ENCODE results near the gene ABLIM2. TPM values are rescaled to one million over a fixed set of nuclear protein-coding genes. Genes with fewer than 3 reads are reported as not detected.

ABLIM2 gene
- total and polyA plus RNA-seq, 2 of the 8 experiments (the other 6 are each of a cell fraction or from before 2014, with no cell fraction given), result 2.8 to 3.0 TPM

DNA sequence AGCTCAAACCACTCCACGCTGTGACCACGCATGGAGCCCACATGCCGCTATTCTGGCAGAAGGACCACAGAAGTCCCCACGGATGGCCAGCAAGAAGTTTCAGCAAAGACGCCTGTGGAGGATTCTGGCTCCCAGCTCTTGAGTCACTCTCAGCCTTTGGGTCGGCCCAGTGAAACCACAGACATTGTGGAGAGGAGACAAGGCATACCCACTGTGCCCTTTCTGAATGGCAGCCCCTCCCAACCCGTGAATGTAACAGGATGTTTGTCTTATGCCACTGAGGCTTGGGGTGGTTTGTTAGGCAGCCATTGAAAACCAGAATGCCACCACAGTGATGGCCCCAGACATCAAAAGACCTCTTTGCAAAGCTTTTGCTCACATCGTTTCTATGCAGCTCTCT, 42.7 kb downstream of the ABLIM2 start:
- H2BK15ac ChIP-seq (ENCODE audit: low read length), result no peak overlapping the region
- CTCF ChIA-PET (ENCODE audit: partially characterized antibody), result interaction anchor here (1.2 to 1.7 kb wide), 3 partner anchors 11 to 315 kb away, joined by 3 to 4 read pairs (median 3); no protein-coding TSS in a partner anchor
- TF ChIP-seq HDAC6 (IDR thresholded peaks at IDR 0.05; ENCODE audit: low read depth, low read length) (no peak), CTBP2 (IDR thresholded peaks at IDR 0.05; ENCODE audit: borderline replicate concordance, insufficient read depth, insufficient read length, low read length) (no peak), EGR1 (IDR thresholded peaks at IDR 0.05; ENCODE audit: borderline replicate concordance, low read depth, low read length) (no peak)

More for the DNA sequence above, 42.7 kb downstream of the ABLIM2 start:
- Histone ChIP-seq H2BK20ac (ENCODE audit: low read length) (no peak overlapping the region), H4K8ac (ENCODE audit: extremely low read depth, insufficient read depth, low read length) (no peak overlapping the region), H3K23ac (ENCODE audit: insufficient read length) (no peak overlapping the region), H3K4me2 (ENCODE audit: insufficient read depth in 1 of 2, low read depth in 2 of 2, low read length in 2 of 2) (no peak overlapping the region), H4K91ac (replicated peaks; ENCODE audit: insufficient read length, low read length) (no peak overlapping the region), H3K9me3 (ENCODE audit: insufficient read depth in 2 of 2, low read depth in 1 of 2, low read length in 1 of 2) (no peaks in the 10 kb centered on the region), H4K20me1 (replicated peaks in 1 of 2; ENCODE audit: control insufficient read depth in 1 of 2, insufficient read depth in 2 of 2, low read length in 2 of 2) (no peaks in the 10 kb centered on the region), H3K9ac (replicated peaks in 1 of 4; ENCODE audit: extremely low read depth in 1 of 4, low read depth in 3 of 4, low read length in 3 of 4) (no peak overlapping the region), H3K23me2 (ENCODE audit: low read depth, low read length) (no peaks in the 10 kb centered on the region), H3K27me3 (replicated peaks in 1 of 4; ENCODE audit: control insufficient read depth in 3 of 4, extremely low read depth in 1 of 4, insufficient read depth in 3 of 4, low read length in 3 of 4) (no peaks in the 10 kb centered on the region), H3K18ac (ENCODE audit: extremely low read depth, low read length) (no peak overlapping the region), H3K4ac (replicated peaks; ENCODE audit: insufficient read length, low read depth, low read length) (no peak overlapping the region), H3K56ac (replicated peaks; ENCODE audit: insufficient read length, low read depth, low read length) (no peak overlapping the region), H2BK5ac (ENCODE audit: low read depth, low read length) (no peak overlapping the region), H3K4me1 (replicated peaks in 1 of 4; ENCODE audit: control insufficient read depth in 3 of 4, insufficient read depth in 4 of 4, low read length in 3 of 4) (peaks cover 3 to 18% (median 12%) of the 10 kb centered on the region in 4 experiments), H3K79me2 (ENCODE audit: control insufficient read depth in 1 of 2, insufficient read depth in 2 of 2, low read length in 2 of 2) (no peaks in the 10 kb centered on the region), H2AK5ac (ENCODE audit: low read depth, low read length) (no peak overlapping the region), H3K14ac (ENCODE audit: insufficient read length) (no peak overlapping the region), H3K36me3 (ENCODE audit: control insufficient read depth in 2 of 4, insufficient read depth in 4 of 4, low read length in 3 of 4) (no peaks in the 10 kb centered on the region), H4K5ac (ENCODE audit: insufficient read length, low read depth, low read length) (no peak overlapping the region), H3K27ac (ENCODE audit: low read depth, low read length) (no peak overlapping the region), H2BK12ac (ENCODE audit: low read depth, low read length) (no peak overlapping the region), H3K79me1 (ENCODE audit: low read depth, low read length) (no peaks in the 10 kb centered on the region), H3K4me3 (ENCODE audit: extremely low read depth in 1 of 4, insufficient read depth in 2 of 4, low read depth in 3 of 4, low read length in 4 of 4) (no peak overlapping the region), H2BK120ac (replicated peaks; ENCODE audit: low read depth, low read length) (no peak overlapping the region), H2AFZ (ENCODE audit: low read length) (no peak overlapping the region)
- FAIRE-seq (no peak), DNase-seq (ENCODE audit: low read depth in 1 of 2, low spot score in 2 of 2) (no peak)
- POLR2A ChIA-PET (ENCODE audit: partially characterized antibody), result no interaction called here
- WGBS, 2 experiments (ENCODE audit: extremely low coverage in 1 of 2, insufficient coverage in 1 of 2, insufficient read length in 1 of 2, insufficient replicate concordance in 2 of 2, low coverage in 1 of 2, low lambda C conversion rate in 2 of 2, missing lambda C conversion rate in 1 of 2), result 77% methylated on average over 8 of the region's 8 CpGs; no CpG with 5 or more reads in 1 of the 2 experiments

All from H1 (cell line).